Endodermal cell (in vitro differentiated cells): ENCODE results near the gene FBXO5. TPM values are rescaled to one million over a fixed set of nuclear protein-coding genes. Genes with fewer than 3 reads are reported as not detected.

Experiments
- DNase-seq: peaks from one replicate; pipeline ENCODE4 v3.0.0-alpha.2; 2017
- H3K27ac ChIP-seq: 2 replicates; pipeline ENCODE4 v1.5.1; 2013; ENCODE audit warnings: mild to moderate bottlenecking, low read depth, low read length, moderate library complexity
- H3K27me3 ChIP-seq: 2 replicates; pipeline ENCODE4 v1.6.1; 2013; ENCODE audit warnings: mild to moderate bottlenecking, low read length, moderate library complexity; ENCODE audit not compliant: insufficient read depth, control insufficient read depth, poor library complexity, severe bottlenecking
- H3K36me3 ChIP-seq: 2 replicates; pipeline ENCODE4 v1.7.0; 2013; ENCODE audit warnings: mild to moderate bottlenecking, low read length, moderate library complexity; ENCODE audit not compliant: control insufficient read depth, insufficient read depth
- H3K4me1 ChIP-seq: one replicate; pipeline ENCODE4 v1.7.0; 2013; ENCODE audit warnings: low read length; ENCODE audit not compliant: control insufficient read depth, insufficient read depth
- H3K4me3 ChIP-seq: 2 replicates; pipeline ENCODE4 v1.5.1; 2013; ENCODE audit warnings: mild to moderate bottlenecking, low read length, moderate library complexity
- H3K9ac ChIP-seq: 2 replicates; pipeline ENCODE4 v1.6.1; 2013; ENCODE audit warnings: mild to moderate bottlenecking, low read length, moderate library complexity; ENCODE audit not compliant: poor library complexity, severe bottlenecking; ENCODE audit errors: extremely low read depth
- H3K9me3 ChIP-seq: 2 replicates; pipeline ENCODE4 v1.6.1; 2013; ENCODE audit warnings: mild to moderate bottlenecking, low read length, moderate library complexity; ENCODE audit not compliant: control insufficient read depth
- H3K27ac Mint-ChIP-seq: 2 replicates; pipeline ENCODE4 v1.8.0; 2020; ENCODE audit warnings: mixed read lengths
- H3K27me3 Mint-ChIP-seq: 2 replicates; pipeline ENCODE4 v1.8.0; 2021; ENCODE audit warnings: mild to moderate bottlenecking, mixed read lengths; ENCODE audit not compliant: insufficient read depth
- H3K36me3 Mint-ChIP-seq: 2 replicates; pipeline ENCODE4 v1.8.0; 2020; ENCODE audit warnings: low read depth, mixed read lengths
- H3K4me1 Mint-ChIP-seq: 2 replicates; pipeline ENCODE4 v1.8.0; 2020; ENCODE audit warnings: mixed read lengths
- H3K4me3 Mint-ChIP-seq: 2 replicates; pipeline ENCODE4 v1.8.0; 2020; ENCODE audit warnings: mild to moderate bottlenecking, moderate library complexity, mixed read lengths
- H3K9me3 Mint-ChIP-seq: 2 replicates; pipeline ENCODE4 v1.8.0; 2020; ENCODE audit warnings: mild to moderate bottlenecking, mixed read lengths
- WGBS, 2 experiments: methylation state at CpG; one replicate each; pipeline versions ENCODE4 v1.1.5 to v1.1.7; 2013; ENCODE audit warnings: missing lambda C conversion rate in 2 of 2, mixed read lengths in 1 of 2; ENCODE audit not compliant: insufficient coverage in 1 of 2, insufficient read length in 1 of 2; 5-methylcytosine and 5-hydroxymethylcytosine counted together
- total RNA-seq, 2 donors: library from RNA; stranded (reverse); fragmentation: NEBNext Ultra II Directional in 1 of 2; extraction: Animal tissue kit (Norgen Biotek cat#: 25700) in 1 of 2; gene quantifications; 2 replicates in 1 of 2; 3 replicates in 1 of 2; pipeline ENCODE4 v1.2.1, GENCODE V29; 2021
- TF ChIP-seq, protein P1 (sequence below): fragments of 200-600 bp; sonication (generic); conservative IDR thresholded peaks from 2 replicates; pipeline ENCODE4 v1.5.0; 2021; ENCODE audit warnings: antibody characterized with exemption, mild to moderate bottlenecking

The FBXO5 gene
- total RNA-seq, 2 donors from 2014 or later = 39.8 to 71.6 TPM

DNA sequence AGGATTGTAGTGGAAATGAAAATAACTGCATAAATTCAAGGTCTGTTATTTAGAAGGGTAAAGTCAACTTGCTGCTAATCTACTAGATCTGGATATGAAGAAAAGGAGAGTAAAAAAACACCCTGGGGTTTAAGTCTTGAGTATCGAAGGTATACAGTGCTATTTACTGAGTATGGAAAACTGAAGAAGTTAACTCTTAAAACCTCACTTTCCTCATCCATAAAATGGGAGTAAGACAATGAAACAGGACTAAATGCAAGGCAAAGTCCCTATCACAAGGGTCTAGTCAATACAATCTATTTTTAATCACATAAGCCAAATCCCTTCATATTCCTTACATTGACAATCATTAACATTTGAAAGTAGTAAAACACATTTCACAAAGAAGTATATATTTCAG is 2.2 kb downstream of the FBXO5 start:
- Histone ChIP-seq H3K9ac (peak overlapping the region; percentile 78), H3K4me1 (peaks cover 3% of the 10 kb centered on the region), H3K4me3 (peak overlapping the region; percentile 95), H3K36me3 (peaks cover 47% of the 10 kb centered on the region), H3K9me3 (no peaks in the 10 kb centered on the region), H3K27ac (no peak overlapping the region), H3K27me3 (no peaks in the 10 kb centered on the region)
- Mint-ChIP-seq H3K9me3 (no peaks in the 10 kb centered on the region), H3K36me3 (peaks cover 15% of the 10 kb centered on the region), H3K27ac (peak overlapping the region; percentile 10), H3K4me1 (peaks cover 56% of the 10 kb centered on the region), H3K27me3 (no peaks in the 10 kb centered on the region), H3K4me3 (peak overlapping the region; percentile 79)
- WGBS, 2 experiments = no CpG with 5 or more reads among the region's 1 CpG
- TF ChIP-seq, protein P1, sequence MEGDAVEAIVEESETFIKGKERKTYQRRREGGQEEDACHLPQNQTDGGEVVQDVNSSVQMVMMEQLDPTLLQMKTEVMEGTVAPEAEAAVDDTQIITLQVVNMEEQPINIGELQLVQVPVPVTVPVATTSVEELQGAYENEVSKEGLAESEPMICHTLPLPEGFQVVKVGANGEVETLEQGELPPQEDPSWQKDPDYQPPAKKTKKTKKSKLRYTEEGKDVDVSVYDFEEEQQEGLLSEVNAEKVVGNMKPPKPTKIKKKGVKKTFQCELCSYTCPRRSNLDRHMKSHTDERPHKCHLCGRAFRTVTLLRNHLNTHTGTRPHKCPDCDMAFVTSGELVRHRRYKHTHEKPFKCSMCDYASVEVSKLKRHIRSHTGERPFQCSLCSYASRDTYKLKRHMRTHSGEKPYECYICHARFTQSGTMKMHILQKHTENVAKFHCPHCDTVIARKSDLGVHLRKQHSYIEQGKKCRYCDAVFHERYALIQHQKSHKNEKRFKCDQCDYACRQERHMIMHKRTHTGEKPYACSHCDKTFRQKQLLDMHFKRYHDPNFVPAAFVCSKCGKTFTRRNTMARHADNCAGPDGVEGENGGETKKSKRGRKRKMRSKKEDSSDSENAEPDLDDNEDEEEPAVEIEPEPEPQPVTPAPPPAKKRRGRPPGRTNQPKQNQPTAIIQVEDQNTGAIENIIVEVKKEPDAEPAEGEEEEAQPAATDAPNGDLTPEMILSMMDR = no peak
- no peak for DNase-seq

DNA sequence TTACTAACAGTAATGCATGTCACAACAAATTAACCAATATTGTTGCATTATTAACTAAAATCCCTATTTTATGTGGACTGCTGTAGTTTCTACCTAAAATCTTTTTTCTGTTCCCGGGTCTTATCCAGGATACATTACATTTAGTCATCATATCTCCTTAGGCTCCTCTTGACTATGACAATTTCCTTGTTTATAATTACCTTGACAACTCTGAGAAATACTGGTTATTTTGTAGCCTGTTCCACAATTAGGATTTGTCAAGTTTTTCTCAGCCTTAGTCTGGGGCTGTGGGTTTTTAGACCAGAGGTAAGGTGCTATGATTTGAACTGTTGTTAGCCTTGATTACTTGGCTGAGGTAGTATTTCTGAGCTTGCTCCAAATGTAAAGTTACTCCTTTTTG is 3.7 kb downstream of the FBXO5 start:
- no peaks in the 10 kb centered on the region for H3K9me3 Mint-ChIP-seq
- no peak for DNase-seq
- H3K9me3 ChIP-seq = no peaks in the 10 kb centered on the region

DNA sequence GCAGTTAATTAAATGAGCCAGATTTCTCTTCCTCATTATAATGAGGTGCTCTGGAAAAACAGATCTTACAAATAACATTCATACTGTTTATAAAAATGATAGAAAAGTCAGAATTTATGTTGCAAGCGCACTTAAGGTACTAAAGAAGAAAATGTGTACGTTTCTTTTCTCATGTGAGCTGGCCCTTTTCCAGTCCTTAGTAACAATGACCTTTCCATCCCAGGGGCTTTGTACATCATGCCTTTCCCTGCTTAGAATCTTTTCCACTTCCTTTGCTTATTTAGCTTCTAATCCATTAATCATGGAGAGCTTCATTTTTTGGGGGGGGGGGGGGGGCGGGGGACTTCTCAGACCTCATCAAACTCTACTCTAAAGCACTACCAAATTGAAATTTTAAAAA is 4.8 kb downstream of the FBXO5 start:
- Histone ChIP-seq H3K27me3 (no peaks in the 10 kb centered on the region), H3K27ac (no peak overlapping the region), H3K4me3 (peak overlapping the region; percentile 95), H3K36me3 (peaks cover 73% of the 10 kb centered on the region), H3K9me3 (no peaks in the 10 kb centered on the region), H3K4me1 (peaks cover 3% of the 10 kb centered on the region), H3K9ac (no peak overlapping the region)
- no peaks in the 10 kb centered on the region for H3K9me3 Mint-ChIP-seq
- peaks cover 52% of the 10 kb centered on the region for H3K4me1 Mint-ChIP-seq
- peaks cover 37% of the 10 kb centered on the region for H3K36me3 Mint-ChIP-seq
- no peaks in the 10 kb centered on the region for H3K27me3 Mint-ChIP-seq
- DNase-seq = no peak
- TF ChIP-seq, protein P1 = no peak
- peak overlapping the region; percentile 68 for H3K27ac Mint-ChIP-seq
- WGBS, 2 experiments = 98 to 100% methylated on average over 2 of the region's 3 CpGs
- H3K4me3 Mint-ChIP-seq = no peak overlapping the region

More for the DNA sequence above, 3.7 kb downstream of the FBXO5 start:
- Mint-ChIP-seq H3K27me3 (no peaks in the 10 kb centered on the region), H3K4me1 (peaks cover 54% of the 10 kb centered on the region), H3K36me3 (peaks cover 26% of the 10 kb centered on the region), H3K27ac (no peak overlapping the region), H3K4me3 (peak overlapping the region; percentile 24)
- TF ChIP-seq, protein P1 = no peak
- H3K27me3 ChIP-seq = no peaks in the 10 kb centered on the region
- H3K9ac ChIP-seq = no peak overlapping the region
- H3K36me3 ChIP-seq = peaks cover 62% of the 10 kb centered on the region
- WGBS, 2 experiments = 67 to 93% methylated on average over 1 of the region's 1 CpG
- H3K4me1 ChIP-seq = peaks cover 3% of the 10 kb centered on the region
- peak overlapping the region; percentile 95 for H3K4me3 ChIP-seq
- H3K27ac ChIP-seq = no peak overlapping the region
